Effector memory CD8-positive, alpha-beta T cell (primary cell): ENCODE measurements around the gene GALNT2.
A peak's percentile ranks its signal among the peaks of the same experiment; 100 is the strongest.

Experiments used
- ATAC-seq: fragments of 150-1000 bp; cut with Tn5 transposase; replicated peaks from 2 replicates; pipeline ENCODE4 v1.10.0; 2021; ENCODE audit warnings: mild to moderate bottlenecking, moderate library complexity
- DNase-seq, 3 experiments: peaks; one replicate each; pipeline ENCODE4 v3.0.0; 2021
- H3K27ac Mint-ChIP-seq, 2 donors: one replicate each; pipeline ENCODE4 v1.8.0; 2022; ENCODE audit warnings: mild to moderate bottlenecking in 2 of 2, mixed read lengths in 2 of 2, moderate library complexity in 2 of 2
- H3K27me3 Mint-ChIP-seq, 2 donors: one replicate each; pipeline ENCODE4 v1.8.0; 2022; ENCODE audit warnings: mixed read lengths in 2 of 2
- H3K36me3 Mint-ChIP-seq: one replicate; pipeline ENCODE4 v1.8.0; 2022; ENCODE audit warnings: mild to moderate bottlenecking, moderate library complexity, mixed read lengths; ENCODE audit not compliant: insufficient read depth
- H3K4me1 Mint-ChIP-seq, 2 donors: one replicate each; pipeline ENCODE4 v1.8.0; 2022; ENCODE audit warnings: low read depth in 2 of 2, mixed read lengths in 2 of 2
- H3K4me3 Mint-ChIP-seq, 2 donors: one replicate each; pipeline ENCODE4 v1.8.0; 2022; ENCODE audit warnings: mild to moderate bottlenecking in 2 of 2, mixed read lengths in 2 of 2, moderate library complexity in 2 of 2
- H3K9me3 Mint-ChIP-seq, 2 donors: one replicate each; pipeline ENCODE4 v1.8.0; 2022; ENCODE audit warnings: mixed read lengths in 2 of 2

GALNT2 gene

GRCh38 chr1:230265200-230266115, 198.4 kb downstream of the GALNT2 start:
- no peak overlapping the region for H3K4me3 Mint-ChIP-seq
- DNase-seq: no peak
- no peaks in the 10 kb centered on the region for H3K9me3 Mint-ChIP-seq
- no peaks in the 10 kb centered on the region for H3K27me3 Mint-ChIP-seq
- H3K36me3 Mint-ChIP-seq: peaks cover 23% of the 10 kb centered on the region
- peaks cover 3 to 9% of the 10 kb centered on the region in 2 donors for H3K4me1 Mint-ChIP-seq
- ATAC-seq: no peak
- no peak overlapping the region for H3K27ac Mint-ChIP-seq

GRCh38 chr1:230266456-230266855, 199.4 kb downstream of the GALNT2 start:
- Mint-ChIP-seq H3K4me1 (peaks cover 7 to 9% of the 10 kb centered on the region in 2 donors), H3K9me3 (no peaks in the 10 kb centered on the region), H3K27ac (peak overlapping the region in 1 of 2 donors; percentile 10), H3K27me3 (no peaks in the 10 kb centered on the region), H3K4me3 (no peak overlapping the region), H3K36me3 (peaks cover 23% of the 10 kb centered on the region)
- no peak for DNase-seq
- ATAC-seq: no peak

GRCh38 chr1:230267338-230268065, 200.5 kb downstream of the GALNT2 start:
- DNase-seq: no peak
- Mint-ChIP-seq H3K4me3 (no peak overlapping the region), H3K36me3 (peaks cover 20% of the 10 kb centered on the region), H3K9me3 (no peaks in the 10 kb centered on the region), H3K27me3 (no peaks in the 10 kb centered on the region), H3K27ac (peak overlapping the region in 1 of 2 donors; percentile 17), H3K4me1 (peaks cover 7 to 9% of the 10 kb centered on the region in 2 donors)
- no peak for ATAC-seq

- Mint-ChIP-seq H3K27me3 (no peaks in the 10 kb centered on the region), H3K4me3 (no peak overlapping the region), H3K27ac (peak overlapping the region in 1 of 2 donors; percentile 23), H3K4me1 (peaks cover 9% of the 10 kb centered on the region in 2 donors), H3K36me3 (peaks cover 16% of the 10 kb centered on the region), H3K9me3 (no peaks in the 10 kb centered on the region)
- no peak for DNase-seq
- ATAC-seq: no peak
These were observed 201.5 kb downstream of the GALNT2 start for GRCh38 chr1:230268371-230269170.

GRCh38 chr1:230270185-230270558, 203.1 kb downstream of the GALNT2 start:
- H3K4me3 Mint-ChIP-seq: peak overlapping the region in 1 of 2 donors; percentile 0
- H3K4me1 Mint-ChIP-seq: peaks cover 9% of the 10 kb centered on the region in 2 donors
- H3K27me3 Mint-ChIP-seq: no peaks in the 10 kb centered on the region
- peaks cover 7% of the 10 kb centered on the region for H3K36me3 Mint-ChIP-seq
- peak overlapping the region in 1 of 2 donors; percentile 1 for H3K27ac Mint-ChIP-seq
- H3K9me3 Mint-ChIP-seq: no peaks in the 10 kb centered on the region
- DNase-seq (no peak), ATAC-seq (no peak)

GRCh38 chr1:230270559-230271281, 203.7 kb downstream of the GALNT2 start:
- peak; percentile 41 for ATAC-seq
- H3K4me1 Mint-ChIP-seq: peaks cover 9% of the 10 kb centered on the region in 2 donors
- H3K27ac Mint-ChIP-seq: peak overlapping the region; percentile 1 to 9
- no peaks in the 10 kb centered on the region for H3K27me3 Mint-ChIP-seq
- H3K9me3 Mint-ChIP-seq: no peaks in the 10 kb centered on the region
- peak overlapping the region in 1 of 2 donors; percentile 0 for H3K4me3 Mint-ChIP-seq
- no peak for DNase-seq
- peaks cover 5% of the 10 kb centered on the region for H3K36me3 Mint-ChIP-seq

- peaks cover 8 to 9% of the 10 kb centered on the region in 2 donors for H3K4me1 Mint-ChIP-seq
- no peaks in the 10 kb centered on the region for H3K9me3 Mint-ChIP-seq
- no peak for DNase-seq
- peaks cover 4% of the 10 kb centered on the region for H3K36me3 Mint-ChIP-seq
- H3K4me3 Mint-ChIP-seq: no peak overlapping the region
- no peaks in the 10 kb centered on the region for H3K27me3 Mint-ChIP-seq
- no peak for ATAC-seq
- H3K27ac Mint-ChIP-seq: peak overlapping the region; percentile 1 to 9
These were observed 204.4 kb downstream of the GALNT2 start for GRCh38 chr1:230271300-230272035.

GRCh38 chr1:230272557-230272956, 205.5 kb downstream of the GALNT2 start:
- DNase-seq (no peak), ATAC-seq (no peak)
- Mint-ChIP-seq H3K9me3 (no peaks in the 10 kb centered on the region), H3K4me1 (peaks cover 0 to 9% of the 10 kb centered on the region in 2 donors), H3K27me3 (no peaks in the 10 kb centered on the region), H3K4me3 (no peak overlapping the region), H3K36me3 (peaks cover 11% of the 10 kb centered on the region), H3K27ac (no peak overlapping the region)

- Mint-ChIP-seq H3K4me3 (peak overlapping the region in 1 of 2 donors; percentile 3), H3K4me1 (peaks cover 0 to 9% of the 10 kb centered on the region in 2 donors), H3K27ac (no peak overlapping the region), H3K36me3 (peaks cover 10% of the 10 kb centered on the region), H3K27me3 (no peaks in the 10 kb centered on the region), H3K9me3 (no peaks in the 10 kb centered on the region)
- ATAC-seq (no peak), DNase-seq (no peak)
These were observed 206.2 kb downstream of the GALNT2 start for GRCh38 chr1:230273141-230273710.

- Mint-ChIP-seq H3K27me3 (no peaks in the 10 kb centered on the region), H3K27ac (peak overlapping the region in 1 of 2 donors; percentile 69), H3K9me3 (no peaks in the 10 kb centered on the region), H3K4me1 (peaks cover 0 to 9% of the 10 kb centered on the region in 2 donors), H3K36me3 (peaks cover 14% of the 10 kb centered on the region), H3K4me3 (peak overlapping the region; percentile 32 to 53)
- no peak for ATAC-seq
- DNase-seq: no peak
These were observed 207.2 kb downstream of the GALNT2 start for GRCh38 chr1:230274254-230274653.

GRCh38 chr1:230276401-230276800, 209.4 kb downstream of the GALNT2 start:
- peaks cover 0 to 4% of the 10 kb centered on the region in 2 donors for H3K4me1 Mint-ChIP-seq
- no peaks in the 10 kb centered on the region for H3K27me3 Mint-ChIP-seq
- DNase-seq (no peak), ATAC-seq (no peak)
- no peak overlapping the region for H3K4me3 Mint-ChIP-seq
- no peaks in the 10 kb centered on the region for H3K9me3 Mint-ChIP-seq
- H3K36me3 Mint-ChIP-seq: peaks cover 23% of the 10 kb centered on the region
- H3K27ac Mint-ChIP-seq: peak overlapping the region in 1 of 2 donors; percentile 83
